CD14-positive monocyte (primary cell): Measurements from ENCODE around the gene SCN5A. TPM values are rescaled to one million over a fixed set of nuclear protein-coding genes. Genes with fewer than 3 reads are reported as not detected.
A peak's percentile ranks its signal among the peaks of the same experiment; 100 is the strongest.

Source experiments
- DNase-seq, 3 donors: peaks; one replicate each; pipeline ENCODE4 v3.0.0-alpha.2; 2011 to 2022
- H2AFZ ChIP-seq: 2 replicates; pipeline ENCODE4 v1.6.0; 2012; ENCODE audit warnings: mild to moderate bottlenecking, low read depth, low read length, inconsistent platforms; ENCODE audit not compliant: insufficient read depth, poor library complexity, severe bottlenecking
- H3K27ac ChIP-seq, 2 donors: 1 replicate in 1 of 2; 2 replicates in 1 of 2; pipeline ENCODE4 v1.5.1; 2012 to 2013; ENCODE audit warnings: low read length in 2 of 2, control low read depth in 1 of 2, inconsistent platforms in 1 of 2, low read depth in 1 of 2, mild to moderate bottlenecking in 1 of 2
- H3K27me3 ChIP-seq, 2 donors: one replicate each; pipeline versions ENCODE4 v1.6.0 to v1.6.1; 2011 to 2013; ENCODE audit warnings: low read length in 2 of 2; ENCODE audit not compliant: control insufficient read depth in 2 of 2, insufficient read depth in 2 of 2
- H3K36me3 ChIP-seq, 2 donors: replicated peaks in 1 of 2; 1 replicate in 1 of 2; 2 replicates in 1 of 2; pipeline versions ENCODE4 v1.5.1 to v1.6.1; 2012 to 2013; ENCODE audit warnings: low read length in 2 of 2, control low read depth in 1 of 2, inconsistent platforms in 1 of 2, mild to moderate bottlenecking in 1 of 2; ENCODE audit not compliant: insufficient read depth in 2 of 2, control insufficient read depth in 1 of 2
- H3K4me1 ChIP-seq, 2 donors: 1 replicate in 1 of 2; 2 replicates in 1 of 2; pipeline versions ENCODE4 v1.5.1 to v1.6.1; 2012 to 2013; ENCODE audit warnings: low read length in 2 of 2, control low read depth in 1 of 2, inconsistent platforms in 1 of 2, mild to moderate bottlenecking in 1 of 2, moderate library complexity in 1 of 2; ENCODE audit not compliant: insufficient read depth in 2 of 2, control insufficient read depth in 1 of 2
- H3K4me2 ChIP-seq: replicated peaks from 2 replicates; pipeline ENCODE3; 2012; ENCODE audit warnings: low read length, moderate library complexity, mild to moderate bottlenecking; ENCODE audit not compliant: poor library complexity, severe bottlenecking; ENCODE audit errors: extremely low read depth
- H3K4me3 ChIP-seq, 3 experiments: fragments of 200-600 bp in 1 of 3; sonication (generic) in 1 of 3; replicated peaks in 1 of 3; 1 replicate in 2 of 3; 2 replicates in 1 of 3; pipeline ENCODE4 v1.5.1; 2011 to 2013; ENCODE audit warnings: low read length in 3 of 3, mild to moderate bottlenecking in 3 of 3, control low read depth in 2 of 3, low read depth in 2 of 3, inconsistent platforms in 1 of 3, moderate library complexity in 1 of 3
- H3K79me2 ChIP-seq: 2 replicates; pipeline ENCODE4 v1.6.0; 2012; ENCODE audit warnings: mild to moderate bottlenecking, control low read depth, inconsistent platforms, low read length, moderate library complexity; ENCODE audit not compliant: insufficient read depth
- H3K9ac ChIP-seq: 2 replicates; pipeline ENCODE4 v1.6.0; 2017; ENCODE audit warnings: low read length, mild to moderate bottlenecking; ENCODE audit not compliant: insufficient read depth, poor library complexity, severe bottlenecking
- H3K9me3 ChIP-seq, 2 donors: replicated peaks in 1 of 2; 1 replicate in 1 of 2; 2 replicates in 1 of 2; pipeline versions ENCODE4 v1.5.1 to v1.6.1; 2012 to 2013; ENCODE audit warnings: low read length in 2 of 2, control low read depth in 1 of 2; ENCODE audit not compliant: control insufficient read depth in 1 of 2, insufficient read depth in 1 of 2
- H4K20me1 ChIP-seq: 2 replicates; pipeline ENCODE4 v1.6.0; 2012; ENCODE audit warnings: mild to moderate bottlenecking, low read length, control low read depth, moderate library complexity; ENCODE audit not compliant: insufficient read depth
- H3K27ac Mint-ChIP-seq, 7 donors: one replicate each; pipeline ENCODE4 v1.8.0; 2020; ENCODE audit warnings: mild to moderate bottlenecking in 7 of 7, mixed read lengths in 7 of 7, moderate library complexity in 6 of 7, inconsistent platforms in 2 of 7
- H3K27me3 Mint-ChIP-seq, 3 donors: one replicate each; pipeline ENCODE4 v1.8.0; 2021 to 2022; ENCODE audit warnings: low read depth in 3 of 3, mild to moderate bottlenecking in 3 of 3, mixed read lengths in 3 of 3, moderate library complexity in 3 of 3, inconsistent platforms in 1 of 3
- H3K36me3 Mint-ChIP-seq, 2 donors: one replicate each; pipeline ENCODE4 v1.8.0; 2020; ENCODE audit warnings: mixed read lengths in 2 of 2, inconsistent platforms in 1 of 2, mild to moderate bottlenecking in 1 of 2
- H3K4me1 Mint-ChIP-seq: one replicate; pipeline ENCODE4 v1.8.0; 2020; ENCODE audit warnings: mild to moderate bottlenecking, mixed read lengths
- H3K4me3 Mint-ChIP-seq, 2 donors: one replicate each; pipeline ENCODE4 v1.8.0; 2020; ENCODE audit warnings: mild to moderate bottlenecking in 2 of 2, mixed read lengths in 2 of 2, moderate library complexity in 1 of 2
- H3K9me3 Mint-ChIP-seq, 7 donors: one replicate each; pipeline ENCODE4 v1.8.0; 2020 to 2022; ENCODE audit warnings: mixed read lengths in 7 of 7, mild to moderate bottlenecking in 6 of 7, moderate library complexity in 6 of 7, inconsistent platforms in 2 of 7
- CTCF ChIP-seq: fragments of 200-600 bp; IDR thresholded peaks from one replicate; pipeline ENCODE4 v1.8.0; 2022; ENCODE audit warnings: antibody characterized with exemption, mild to moderate bottlenecking
- WGBS: methylation state at CpG from one replicate; pipeline ENCODE4 v1.1.5; 2013; ENCODE audit warnings: missing lambda C conversion rate; ENCODE audit not compliant: insufficient coverage; 5-methylcytosine and 5-hydroxymethylcytosine counted together
- intact Hi-C, 2 donors: fragments of 100-400 bp; cut with micrococcal nuclease; formaldehyde crosslinking; loops; one replicate each; pipeline versions ENCODE4 v1.15.0 to v1.15.1; 2023
- polyA plus RNA-seq, 3 donors: library from polyadenylated mRNA; depleted of rRNA in 1 of 3; unstranded in 2 of 3; stranded (reverse) in 1 of 3; fragments of 300-500 nt in 2 of 3; fragments of >200 nt in 1 of 3; fragmentation: Illumina TruSeq in 2 of 3; gene quantifications; 1 replicate in 2 of 3; 2 replicates in 1 of 3; pipeline ENCODE4 v1.2.3, GENCODE V29; 2012 to 2021

SCN5A gene
- polyA plus RNA-seq, 3 donors: not detected

GRCh38 chr3:38543586-38543985 is 105.9 kb downstream of the SCN5A start:
- H3K27me3 Mint-ChIP-seq: peaks cover 3 to 8% (median 7%) of the 10 kb centered on the region in 3 donors
- Histone ChIP-seq H3K4me2 (no peak overlapping the region), H3K79me2 (no peaks in the 10 kb centered on the region), H3K9me3 (no peaks in the 10 kb centered on the region), H3K27me3 (no peaks in the 10 kb centered on the region), H4K20me1 (no peaks in the 10 kb centered on the region), H3K4me1 (no peaks in the 10 kb centered on the region), H3K36me3 (no peaks in the 10 kb centered on the region), H2AFZ (no peak overlapping the region), H3K27ac (no peak overlapping the region), H3K4me3 (no peak overlapping the region), H3K9ac (no peak overlapping the region)
- 92% methylated on average over 7 of the region's 7 CpGs for WGBS
- no peaks in the 10 kb centered on the region for H3K4me1 Mint-ChIP-seq
- DNase-seq: no peak
- no peak overlapping the region for H3K27ac Mint-ChIP-seq
- no peak for TF ChIP-seq CTCF
- intact Hi-C loops: no loop called here
- H3K36me3 Mint-ChIP-seq: no peaks in the 10 kb centered on the region
- H3K9me3 Mint-ChIP-seq: no peaks in the 10 kb centered on the region
- no peak overlapping the region for H3K4me3 Mint-ChIP-seq

GRCh38 chr3:38542401-38543298 is 106.8 kb downstream of the SCN5A start:
- H3K4me2 ChIP-seq: no peak overlapping the region
- no peaks in the 10 kb centered on the region for H3K27me3 ChIP-seq
- peak overlapping the region in 1 of 7 donors; percentile 4 for H3K27ac Mint-ChIP-seq
- peaks cover 0 to 3% (median 3%) of the 10 kb centered on the region in 3 donors for H3K27me3 Mint-ChIP-seq
- 81% methylated on average over 15 of the region's 16 CpGs for WGBS
- no peak overlapping the region for H2AFZ ChIP-seq
- no peaks in the 10 kb centered on the region for H3K9me3 ChIP-seq
- TF ChIP-seq CTCF: no peak
- intact Hi-C loops: no loop called here
- H3K9ac ChIP-seq: no peak overlapping the region
- no peaks in the 10 kb centered on the region for H3K79me2 ChIP-seq
- H3K9me3 Mint-ChIP-seq: no peaks in the 10 kb centered on the region
- no peak overlapping the region for H3K27ac ChIP-seq
- H3K36me3 ChIP-seq: no peaks in the 10 kb centered on the region
- H3K4me1 ChIP-seq: no peaks in the 10 kb centered on the region
- DNase-seq: no peak
- H3K36me3 Mint-ChIP-seq: no peaks in the 10 kb centered on the region
- no peak overlapping the region for H3K4me3 ChIP-seq
- H3K4me3 Mint-ChIP-seq: no peak overlapping the region
- H3K4me1 Mint-ChIP-seq: no peaks in the 10 kb centered on the region
- H4K20me1 ChIP-seq: no peaks in the 10 kb centered on the region
